HG02938 (cell line): ENCODE measurements around the gene ADGRL3.
"Not testable (repeated sequence)": the region's sequence is repeated elsewhere in the genome, so short reads cannot be mapped to it uniquely, and the experiment has no call there.

Experiments used
- ATAC-seq: cut with Tn5 transposase; IDR thresholded peaks from one replicate; pipeline ENCODE4 v1.9.1; 2021; ENCODE audit warnings: mild to moderate bottlenecking, moderate library complexity; ENCODE audit not compliant: unreplicated experiment

The ADGRL3 gene

DNA sequence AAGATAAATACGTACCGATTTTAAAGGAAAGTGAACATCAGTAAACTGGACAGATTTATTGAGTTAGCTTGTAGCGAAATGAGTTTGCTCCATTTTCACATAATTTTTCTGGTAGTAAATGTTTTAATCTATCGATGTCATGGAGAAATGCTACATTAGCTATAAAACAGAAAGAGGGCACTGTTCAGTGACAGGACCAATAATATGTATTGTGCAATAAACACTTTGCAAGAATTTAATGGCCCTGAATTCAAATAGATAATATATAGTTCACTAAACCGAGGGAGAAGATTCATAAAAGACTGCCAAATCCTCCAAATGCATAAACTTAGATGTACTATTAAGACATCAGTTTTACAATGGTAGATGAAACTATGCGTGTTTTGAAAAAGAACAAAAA, 516.3 kb downstream of the ADGRL3 start:
- no peak for ATAC-seq

DNA sequence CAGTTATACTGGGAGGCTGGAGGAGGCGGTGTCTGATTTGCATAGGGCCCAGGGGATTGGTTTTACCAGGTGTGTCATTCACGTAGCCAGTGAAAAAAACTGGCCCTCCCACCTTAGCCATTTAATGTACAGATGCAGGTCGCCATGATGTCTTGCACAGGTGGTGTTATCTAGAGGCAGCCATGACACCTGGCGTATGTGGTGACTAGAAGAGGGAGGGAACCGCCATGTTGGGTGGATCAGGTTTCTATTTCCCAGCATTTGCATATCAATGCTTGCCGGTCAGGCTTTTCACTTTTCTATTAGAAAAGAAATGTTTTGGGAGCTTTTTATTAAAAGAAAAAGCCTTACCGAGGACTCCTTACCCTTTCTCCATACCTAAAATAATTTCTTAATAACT, 523.4 kb downstream of the ADGRL3 start:
- ATAC-seq = no peak

GRCh38 chr4:61727286-61727685, 527.2 kb downstream of the ADGRL3 start:
- no peak for ATAC-seq

DNA sequence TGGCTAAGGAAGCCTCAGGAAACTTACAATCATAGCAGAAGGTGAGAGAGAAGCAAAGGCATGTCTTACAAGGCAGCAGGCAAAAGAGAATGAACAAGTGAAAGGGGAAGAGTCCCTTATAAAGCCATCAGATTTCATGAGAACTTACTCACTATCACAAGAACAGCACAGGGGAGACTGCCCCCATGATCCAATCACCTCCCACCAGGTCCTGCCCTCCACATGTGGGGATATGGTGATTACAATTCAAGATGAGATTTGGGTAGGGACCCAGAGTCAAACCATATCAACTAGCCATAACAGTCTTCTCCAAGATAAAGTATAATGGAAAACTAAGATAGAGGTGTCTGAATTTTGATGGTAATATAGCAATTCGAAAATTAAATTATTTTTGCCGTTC, 534.3 kb downstream of the ADGRL3 start:
- ATAC-seq = no peak

DNA sequence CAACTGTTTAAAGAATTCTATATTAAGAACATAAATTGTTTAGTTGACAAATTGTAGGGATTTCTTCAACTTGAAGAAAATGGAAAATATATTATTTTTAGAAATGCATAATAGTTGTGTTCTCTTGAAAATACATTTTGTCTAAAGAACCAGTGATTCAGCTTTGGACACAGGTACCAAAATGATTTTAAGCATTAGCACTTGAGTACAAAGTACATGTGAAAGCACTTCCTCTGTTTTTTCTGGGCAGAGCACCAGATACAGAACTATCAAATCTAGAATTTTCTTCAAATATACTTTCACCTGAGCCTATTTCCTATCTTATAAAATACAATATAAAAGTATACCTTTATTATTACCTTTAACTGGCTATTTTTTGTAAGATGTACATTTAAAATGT, 539.8 kb downstream of the ADGRL3 start:
- ATAC-seq = no peak

DNA sequence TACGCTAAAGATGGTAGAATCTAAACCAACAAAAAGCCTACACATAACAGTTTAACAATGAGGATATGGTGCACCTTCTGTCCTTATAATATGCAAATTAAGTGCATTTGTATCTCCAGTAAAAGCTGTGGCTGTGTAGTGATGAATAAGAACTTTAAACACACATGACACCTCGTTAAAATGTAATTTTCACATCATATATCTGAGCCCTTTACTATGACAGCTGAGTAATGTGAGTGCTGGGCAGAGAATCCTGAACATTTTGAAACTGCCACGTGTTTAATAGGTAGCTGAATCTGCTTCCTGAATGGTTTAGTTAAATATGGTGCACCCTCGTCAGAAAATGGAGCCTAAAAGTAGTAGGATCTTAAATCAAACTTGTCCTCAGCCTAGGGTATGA, 540.8 kb downstream of the ADGRL3 start:
- ATAC-seq = no peak

DNA sequence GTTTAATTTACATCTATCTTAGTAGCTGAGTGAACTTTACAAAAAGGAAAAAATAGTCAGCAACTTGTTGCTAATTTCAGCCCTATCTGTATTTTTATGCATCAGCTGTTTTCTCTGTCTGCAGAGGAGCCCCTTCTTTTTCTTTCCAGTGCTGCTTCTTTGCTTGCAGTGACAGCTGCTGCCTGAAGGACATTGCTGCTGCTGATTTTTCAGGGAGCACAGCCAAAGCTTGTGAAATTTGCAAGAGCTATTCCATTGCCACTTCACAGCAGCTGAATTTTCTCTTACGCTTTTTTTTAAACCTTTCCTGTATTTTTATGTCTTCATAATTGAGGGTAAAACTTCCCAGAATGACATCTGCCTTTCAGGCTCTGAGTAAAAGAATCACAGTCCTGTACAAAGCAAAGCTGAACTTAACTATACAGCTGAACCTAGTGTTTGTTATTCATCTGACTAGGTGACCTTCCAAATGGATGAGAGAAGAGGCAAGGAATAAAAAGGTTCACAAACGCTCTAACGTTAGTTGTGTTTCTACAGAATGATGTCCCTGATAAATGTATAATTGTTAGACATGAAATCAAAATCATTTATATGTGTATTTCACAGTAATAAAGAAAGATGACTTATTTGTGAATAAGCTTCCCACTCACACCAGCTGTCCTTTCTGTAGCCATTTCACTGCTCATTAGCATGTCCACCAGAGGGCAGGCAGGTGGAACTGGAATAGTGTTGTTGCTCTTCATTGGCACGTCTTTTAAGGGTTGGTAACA, 541.4 kb downstream of the ADGRL3 start:
- no peak for ATAC-seq

DNA sequence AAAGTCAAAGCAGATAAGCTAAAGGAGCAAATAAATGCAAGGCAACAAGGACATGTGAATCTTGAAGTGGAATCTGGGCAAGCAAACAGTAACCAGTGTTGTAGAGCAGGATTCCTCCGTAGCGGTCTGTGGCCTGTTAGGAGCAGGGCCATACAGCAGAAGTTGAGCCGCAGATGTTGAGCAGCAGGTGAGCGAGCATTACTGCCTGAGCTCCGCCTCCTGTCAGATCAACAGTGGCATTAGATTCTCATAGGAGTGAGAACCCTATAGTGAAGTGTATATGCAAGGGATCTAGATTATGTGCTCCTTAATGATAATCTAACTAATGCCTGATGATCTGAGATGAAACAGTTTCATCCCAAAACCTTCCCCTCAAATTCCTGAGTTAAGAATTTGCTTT, 550.7 kb downstream of the ADGRL3 start:
- ATAC-seq = no peak

- no peak for ATAC-seq
Observed at GRCh38 chr4:61752617-61753016, 552.5 kb downstream of the ADGRL3 start.

GRCh38 chr4:61753739-61754138, 553.6 kb downstream of the ADGRL3 start:
- ATAC-seq = no peak

GRCh38 chr4:61756937-61757336, 556.8 kb downstream of the ADGRL3 start:
- not testable (repeated sequence) for ATAC-seq

DNA sequence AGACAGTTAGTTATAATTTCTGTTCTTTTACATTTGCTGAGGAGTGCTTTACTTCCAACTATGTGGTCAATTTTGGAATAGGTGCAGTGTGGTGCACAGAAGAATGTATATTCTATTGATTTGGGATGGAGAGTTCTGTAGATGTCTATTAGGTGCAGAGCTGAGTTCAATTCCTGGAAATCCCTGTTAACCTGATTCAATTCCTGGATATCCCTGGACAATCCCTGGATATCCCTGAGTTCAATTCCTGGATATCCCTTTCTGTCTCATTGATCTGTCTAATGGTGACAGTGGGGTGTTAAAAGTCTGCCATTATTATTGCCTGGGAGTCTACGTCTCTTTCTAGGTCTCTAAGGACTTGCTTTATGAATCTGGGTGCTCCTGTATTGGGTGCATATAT, 557.9 kb downstream of the ADGRL3 start:
- not testable (repeated sequence) for ATAC-seq

- not testable (repeated sequence) for ATAC-seq
Observed at GRCh38 chr4:61758596-61758995, 558.5 kb downstream of the ADGRL3 start.

- ATAC-seq = not testable (repeated sequence)
Observed at GRCh38 chr4:61759245-61759644, 559.1 kb downstream of the ADGRL3 start.

DNA sequence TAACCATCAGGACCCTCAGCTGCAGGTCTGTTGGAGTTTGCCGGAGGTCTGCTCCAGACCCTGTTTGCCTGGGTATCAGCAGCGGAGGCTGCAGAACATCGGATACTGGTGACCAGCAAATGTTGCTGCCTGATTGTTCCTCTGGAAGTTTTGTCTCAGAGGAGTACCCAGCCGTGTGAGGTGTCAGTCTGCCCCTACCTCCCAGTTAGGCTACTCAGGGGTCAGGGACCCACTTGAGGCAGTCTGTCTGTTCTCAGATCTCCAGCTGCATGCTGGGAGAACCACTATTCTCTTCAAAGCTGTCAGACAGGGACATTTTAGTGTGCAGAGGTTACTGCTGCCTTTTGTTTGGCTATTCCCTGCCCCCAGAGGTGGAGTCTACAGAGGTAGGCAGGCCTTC, 559.8 kb downstream of the ADGRL3 start:
- ATAC-seq = not testable (repeated sequence)

DNA sequence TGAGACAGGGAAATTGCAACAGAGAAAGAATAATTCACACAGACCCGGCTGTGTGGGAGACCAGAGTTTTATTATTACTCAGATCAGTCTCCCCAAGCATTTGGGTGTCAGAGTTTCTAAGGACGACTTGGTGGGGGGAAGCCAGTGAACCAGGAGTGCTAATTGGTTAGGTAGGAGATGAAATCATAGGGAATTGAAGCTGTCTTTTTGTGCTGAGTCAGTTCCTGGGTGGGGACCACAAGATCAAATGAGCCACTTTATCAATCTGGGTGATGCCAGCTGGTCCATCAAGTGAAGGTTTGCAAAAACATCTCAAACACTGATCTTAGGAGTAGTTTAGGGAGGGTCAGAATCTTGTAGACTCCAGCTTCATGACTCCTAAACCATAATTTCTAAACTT, 560.7 kb downstream of the ADGRL3 start:
- no peak for ATAC-seq

GRCh38 chr4:61762722-61763627, 562.8 kb downstream of the ADGRL3 start:
- no peak for ATAC-seq

DNA sequence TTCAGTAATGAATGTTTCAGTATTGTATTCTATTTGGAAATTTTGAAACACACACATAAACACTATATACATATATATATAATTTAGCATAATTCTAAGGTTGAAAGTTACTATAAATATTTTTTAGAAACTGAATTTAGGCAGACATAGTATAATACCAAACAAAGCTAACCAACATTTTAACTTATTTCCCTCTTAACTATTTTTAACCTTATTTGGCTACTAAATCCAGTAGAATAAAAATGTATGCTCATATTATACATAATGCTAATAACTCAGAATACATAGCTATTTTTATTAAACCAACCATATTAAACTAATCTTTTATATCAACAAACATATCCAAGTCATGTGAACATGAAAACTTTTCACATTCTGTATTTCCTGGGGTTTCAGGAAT, 563.6 kb downstream of the ADGRL3 start:
- ATAC-seq = no peak

- ATAC-seq = not testable (repeated sequence)
Observed at GRCh38 chr4:61764090-61764489, 564.0 kb downstream of the ADGRL3 start.

DNA sequence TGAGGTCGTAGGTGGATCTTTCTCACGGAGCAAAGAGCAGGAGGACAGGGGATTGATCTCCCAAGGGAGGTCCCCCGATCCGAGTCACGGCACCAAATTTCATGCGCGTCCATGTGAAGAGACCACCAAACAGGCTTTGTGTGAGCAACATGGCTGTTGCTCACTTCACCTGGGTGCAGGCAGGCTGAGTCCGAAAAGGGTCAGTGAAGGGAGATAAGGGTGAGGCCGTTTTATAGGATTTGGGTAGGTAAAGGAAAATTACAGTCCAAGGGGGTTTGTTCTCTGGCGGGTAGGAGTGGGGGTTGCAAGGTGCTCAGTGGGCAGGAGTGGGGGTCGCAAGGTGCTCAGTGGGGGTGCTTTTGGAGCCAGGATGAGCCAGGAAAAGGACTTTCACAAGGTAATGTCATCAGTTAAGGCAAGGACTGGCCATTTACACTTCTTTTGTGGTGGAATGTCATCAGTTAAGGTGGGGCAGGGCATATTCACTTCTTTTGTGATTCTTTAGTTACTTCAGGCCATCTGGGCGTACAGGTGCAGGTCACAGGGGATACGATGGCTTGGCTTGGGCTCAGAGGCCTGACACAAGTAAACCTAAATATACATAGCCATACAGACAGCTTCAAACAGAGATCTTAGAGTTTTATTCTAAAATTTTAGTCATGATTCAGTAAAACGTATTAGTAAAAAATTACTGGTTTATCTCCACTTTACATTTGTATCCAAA, 569.5 kb downstream of the ADGRL3 start:
- ATAC-seq = not testable (repeated sequence)

- no peak for ATAC-seq
Observed at GRCh38 chr4:61770456-61770855, 570.3 kb downstream of the ADGRL3 start.
